ENCODE data around the gene NPHS1.

- TF ChIP-seq POLR2AphosphoS5 (IDR thresholded peaks at IDR 0.05; ENCODE audit: borderline replicate concordance, low read depth, low read length) (no peak), EZH2 (IDR thresholded peaks at IDR 0.05) (no peak)
These were observed 22.2 kb upstream of the NPHS1 start for GRCh38 chr19:35874392-35874930.

All from SK-N-MC (cell line).